A673 (cell line): ENCODE results near the gene SYP. TPM values are rescaled to one million over a fixed set of nuclear protein-coding genes. Genes with fewer than 3 reads are reported as not detected.
A peak's percentile ranks its signal among the peaks of the same experiment; 100 is the strongest.

Experiments used
- BruUV-seq: library from RNA; stranded (reverse); fragments of 400-500 nt; replicated peaks from 2 replicates; lab custom pipeline; 2021; lab: Mats Ljungman, UMichigan
- CTCF ChIA-PET: fragments of 300-600 bp; sonication (Branson Sonifier 250); formaldehyde crosslinking; loops from one replicate; lab custom pipeline; 2022; ENCODE audit warnings: antibody characterized with exemption; lab: Charles Lee
- POLR2A ChIA-PET: fragments of 300-600 bp; sonication (Branson Sonifier 250); formaldehyde crosslinking; loops from one replicate; lab custom pipeline; 2022; ENCODE audit warnings: antibody characterized with exemption; ENCODE audit not compliant: low non-redundant PET; lab: Charles Lee
- DNase-seq: peaks from one replicate; pipeline ENCODE4 v3.0.0-alpha.2; 2015; ENCODE audit warnings: low spot score
- H3K27ac ChIP-seq: fragments of 200-600 bp; sonication (generic); 2 replicates; pipeline ENCODE4 v1.5.1; 2016; ENCODE audit warnings: mixed run types, low read depth, mild to moderate bottlenecking, mixed read lengths, antibody characterized with exemption, low read length; ENCODE audit not compliant: poor library complexity, severe bottlenecking
- H3K27me3 ChIP-seq: fragments of 200-600 bp; sonication (generic); replicated peaks from 2 replicates; pipeline ENCODE4 v1.6.1; 2017; ENCODE audit warnings: mixed run types, low read depth, mild to moderate bottlenecking, mixed read lengths, antibody characterized with exemption, low read length; ENCODE audit not compliant: insufficient read depth, poor library complexity
- H3K36me3 ChIP-seq: fragments of 200-600 bp; sonication (generic); 2 replicates; pipeline ENCODE4 v1.6.1; 2016; ENCODE audit warnings: mixed run types, mild to moderate bottlenecking, mixed read lengths, antibody characterized with exemption, low read length; ENCODE audit not compliant: insufficient read depth, poor library complexity, severe bottlenecking
- H3K4me1 ChIP-seq: fragments of 200-600 bp; sonication (generic); 2 replicates; pipeline ENCODE4 v1.6.1; 2017; ENCODE audit warnings: mixed run types, mild to moderate bottlenecking, mixed read lengths, antibody characterized with exemption, low read length; ENCODE audit not compliant: insufficient read depth, poor library complexity, severe bottlenecking
- H3K4me3 ChIP-seq: fragments of 200-600 bp; sonication (generic); 2 replicates; pipeline ENCODE4 v1.5.1; 2016; ENCODE audit warnings: low read depth, mixed run types, mild to moderate bottlenecking, mixed read lengths, low read length; ENCODE audit not compliant: poor library complexity, severe bottlenecking
- H3K9me3 ChIP-seq: fragments of 200-600 bp; sonication (generic); 2 replicates; pipeline ENCODE4 v1.6.1; 2016; ENCODE audit warnings: mixed run types, low read depth, mild to moderate bottlenecking, mixed read lengths, antibody characterized with exemption, low read length; ENCODE audit not compliant: poor library complexity, severe bottlenecking
- EZH2 ChIP-seq: fragments of 200-600 bp; sonication (generic); IDR thresholded peaks from 2 replicates; pipeline ENCODE4 v1.6.1; 2017; ENCODE audit warnings: borderline replicate concordance, low read depth, mild to moderate bottlenecking, mixed read lengths, antibody characterized with exemption, low read length; ENCODE audit not compliant: poor library complexity, severe bottlenecking
- intact Hi-C: fragments of 100-400 bp; cut with micrococcal nuclease; formaldehyde crosslinking; loops from one replicate; pipeline ENCODE4 v1.10.0; 2022; ENCODE audit not compliant: unreplicated experiment
- total RNA-seq: library from RNA; stranded (reverse); gene quantifications from 2 replicates; pipeline ENCODE4 v1.2.3, GENCODE V29; 2021
- TF ChIP-seq, protein P1 (sequence below): fragments of 300-800, 200-600 bp; sonication (generic); conservative IDR thresholded peaks from 2 replicates; pipeline ENCODE4 v1.5.1; 2017; ENCODE audit warnings: low read depth, mild to moderate bottlenecking, antibody characterized with exemption, low read length, moderate library complexity, mixed read lengths

The SYP gene
- total RNA-seq, 1 experiment from 2014 or later = 14.6 TPM

GRCh38 chrX:49177338-49177833 lies 22.6 kb downstream of the SYP start:
- Histone ChIP-seq H3K4me3 (no peak overlapping the region), H3K27me3 (no peaks in the 10 kb centered on the region), H3K36me3 (peaks cover 7% of the 10 kb centered on the region), H3K27ac (peak overlapping the region; percentile 37), H3K4me1 (no peaks in the 10 kb centered on the region), H3K9me3 (no peaks in the 10 kb centered on the region)
- intact Hi-C loops = no loop called here
- DNase-seq = no peak
- CTCF ChIA-PET = no interaction called here
- no TSS peak for BruUV-seq
- POLR2A ChIA-PET = no interaction called here
- TF ChIP-seq EZH2 = no peak
- TF ChIP-seq, protein P1, sequence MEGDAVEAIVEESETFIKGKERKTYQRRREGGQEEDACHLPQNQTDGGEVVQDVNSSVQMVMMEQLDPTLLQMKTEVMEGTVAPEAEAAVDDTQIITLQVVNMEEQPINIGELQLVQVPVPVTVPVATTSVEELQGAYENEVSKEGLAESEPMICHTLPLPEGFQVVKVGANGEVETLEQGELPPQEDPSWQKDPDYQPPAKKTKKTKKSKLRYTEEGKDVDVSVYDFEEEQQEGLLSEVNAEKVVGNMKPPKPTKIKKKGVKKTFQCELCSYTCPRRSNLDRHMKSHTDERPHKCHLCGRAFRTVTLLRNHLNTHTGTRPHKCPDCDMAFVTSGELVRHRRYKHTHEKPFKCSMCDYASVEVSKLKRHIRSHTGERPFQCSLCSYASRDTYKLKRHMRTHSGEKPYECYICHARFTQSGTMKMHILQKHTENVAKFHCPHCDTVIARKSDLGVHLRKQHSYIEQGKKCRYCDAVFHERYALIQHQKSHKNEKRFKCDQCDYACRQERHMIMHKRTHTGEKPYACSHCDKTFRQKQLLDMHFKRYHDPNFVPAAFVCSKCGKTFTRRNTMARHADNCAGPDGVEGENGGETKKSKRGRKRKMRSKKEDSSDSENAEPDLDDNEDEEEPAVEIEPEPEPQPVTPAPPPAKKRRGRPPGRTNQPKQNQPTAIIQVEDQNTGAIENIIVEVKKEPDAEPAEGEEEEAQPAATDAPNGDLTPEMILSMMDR = no peak

DNA sequence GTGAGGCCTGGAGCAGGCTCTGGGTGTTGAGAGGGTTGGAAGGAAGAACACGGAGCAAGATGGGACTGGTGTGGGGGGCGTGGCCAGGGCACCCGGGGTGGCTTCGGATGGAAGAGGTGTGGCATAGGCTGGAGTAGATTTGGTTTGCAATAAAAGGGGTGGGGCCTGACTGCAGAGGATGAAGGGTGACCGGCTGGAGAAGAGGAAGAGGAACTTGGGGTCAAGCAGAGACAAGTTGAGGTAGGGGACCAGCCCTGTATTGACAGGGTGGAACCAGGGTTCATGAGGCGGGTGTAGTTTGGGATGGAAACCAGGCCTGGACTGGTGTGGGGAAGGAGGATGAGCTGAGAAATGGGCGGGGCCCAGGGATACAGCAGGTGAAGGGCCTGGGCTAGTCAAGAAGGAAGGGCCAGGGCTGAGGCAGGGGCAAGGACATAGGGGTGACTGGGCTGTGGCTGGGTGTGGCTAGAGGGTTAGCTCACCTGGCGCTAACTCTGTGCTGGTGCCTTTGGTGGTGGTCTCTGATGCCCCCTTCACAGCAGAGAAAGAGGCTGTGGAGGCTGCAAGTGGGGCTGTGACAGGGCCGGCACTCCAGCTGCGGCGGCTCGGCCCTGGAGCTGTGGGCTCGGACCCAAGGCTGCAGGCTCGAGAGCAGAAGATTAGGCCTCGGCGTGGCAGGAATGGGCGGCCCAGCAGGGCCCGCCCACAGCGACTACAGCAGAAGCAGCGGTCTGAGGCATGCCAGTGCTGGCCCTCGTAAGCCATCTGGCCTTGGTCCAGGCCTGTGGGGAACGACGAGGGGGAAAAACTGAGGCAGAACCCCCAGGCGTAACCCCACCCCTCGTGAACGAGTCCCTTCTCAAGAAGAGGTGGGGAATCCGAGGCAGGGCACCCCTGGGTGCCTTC lies 23.3 kb downstream of the SYP start:
- Histone ChIP-seq H3K4me3 (no peak overlapping the region), H3K27ac (peak overlapping the region; percentile 37), H3K4me1 (no peaks in the 10 kb centered on the region), H3K9me3 (no peaks in the 10 kb centered on the region), H3K27me3 (no peaks in the 10 kb centered on the region), H3K36me3 (peaks cover 7% of the 10 kb centered on the region)
- no peak for TF ChIP-seq EZH2
- TF ChIP-seq, protein P1 = no peak
- BruUV-seq = no TSS peak
- DNase-seq = no peak
- intact Hi-C loops = no loop called here
- ChIA-PET POLR2A (no interaction called here), CTCF (no interaction called here)

GRCh38 chrX:49175435-49176274 lies 24.3 kb downstream of the SYP start:
- BruUV-seq = no TSS peak
- Histone ChIP-seq H3K27ac (no peak overlapping the region), H3K9me3 (no peaks in the 10 kb centered on the region), H3K4me1 (no peaks in the 10 kb centered on the region), H3K36me3 (peaks cover 7% of the 10 kb centered on the region), H3K4me3 (no peak overlapping the region), H3K27me3 (no peaks in the 10 kb centered on the region)
- ChIA-PET POLR2A (no interaction called here), CTCF (no interaction called here)
- DNase-seq = no peak
- intact Hi-C loops = no loop called here
- no peak for TF ChIP-seq EZH2
- TF ChIP-seq, protein P1 = no peak
